Measurements from ENCODE around the gene COL26A1. TPM values are rescaled to one million over a fixed set of nuclear protein-coding genes. Genes with fewer than 3 reads are reported as not detected.
A peak's percentile ranks its signal among the peaks of the same experiment; 100 is the strongest.

Gene COL26A1
- under 1 TPM in 1 of 5 experiments, not detected in 4; 0.24 TPM for total RNA-seq
- polyA plus RNA-seq = not detected
- not detected for total RNA-seq

DNA sequence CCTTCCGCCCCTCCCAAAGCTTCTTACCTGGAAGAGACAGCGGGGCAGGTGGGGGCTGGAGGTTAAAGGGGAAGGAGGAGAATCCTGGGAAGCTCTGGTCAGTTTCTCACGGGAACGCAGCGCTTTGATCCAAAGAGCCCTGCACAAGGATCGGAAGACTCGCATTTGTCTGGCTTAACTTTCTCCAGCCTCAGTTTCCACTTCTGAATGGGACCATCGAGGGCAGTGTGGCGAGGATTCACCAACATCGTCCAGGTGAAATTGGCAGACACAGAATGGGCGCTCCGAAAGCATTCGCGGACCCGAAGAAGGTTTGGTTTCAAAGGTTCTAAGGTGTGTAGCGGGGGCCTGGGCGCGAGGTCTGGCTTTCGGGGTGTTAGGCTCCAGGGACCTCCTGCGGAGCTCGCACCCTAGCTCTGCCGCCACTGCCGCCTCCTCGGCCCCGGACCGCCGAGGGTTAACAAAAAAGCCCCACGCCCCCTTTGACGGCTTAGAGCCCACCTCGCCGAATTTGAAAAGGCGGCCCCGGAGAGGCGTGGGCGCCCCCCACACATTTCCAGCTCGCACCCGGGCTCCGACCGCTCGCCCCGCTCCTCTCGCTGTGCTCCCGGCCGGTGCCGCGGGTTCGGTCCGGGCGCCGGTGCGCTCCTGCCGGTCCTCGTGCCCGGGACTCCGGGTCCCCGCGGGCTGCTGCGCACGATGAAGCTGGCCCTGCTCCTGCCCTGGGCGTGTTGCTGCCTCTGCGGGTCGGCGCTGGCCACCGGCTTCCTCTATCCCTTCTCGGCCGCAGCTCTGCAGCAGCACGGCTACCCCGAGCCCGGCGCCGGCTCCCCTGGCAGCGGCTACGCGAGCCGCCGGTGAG is at the start of gene COL26A1:
Gene COL26A1 (plus strand): TSS at position 542 of the 862 bp plus-strand sequence. CDS start 158 bp downstream, at position 700.
- H3K4me1 Mint-ChIP-seq = peaks cover 0 to 6% (median 3%) of the 10 kb centered on the region in 7 donors
- DNase-seq = peak in 5 of 9 donors; percentile 2 to 28 (median 21)
- H3K9me3 Mint-ChIP-seq = peaks cover 0 to 2% (median 0%) of the 10 kb centered on the region in 11 donors
- H3K36me3 ChIP-seq (ENCODE audit: control insufficient read depth in 2 of 3, insufficient read depth in 3 of 3, low read length in 3 of 3) = no peaks in the 10 kb centered on the region
- H3K4me3 ChIP-seq (ENCODE audit: low read length) = peak within 1 kb of the TSS; percentile 63
- POLR2A ChIA-PET = interaction anchor here (0.6 kb wide), 1 partner anchor 16 kb away, joined by 4 read pairs; no protein-coding TSS in a partner anchor
- intact Hi-C loops (cut with micrococcal nuclease) = no loop called here
- CTCF ChIA-PET = interaction anchor here (0.5 to 3.9 kb wide), 3 partner anchors 49 to 574 kb away, joined by 3 to 36 read pairs (median 4); no protein-coding TSS in a partner anchor
- no peaks in the 10 kb centered on the region for H3K36me3 Mint-ChIP-seq
- H3K27me3 Mint-ChIP-seq = peaks cover 13 to 34% (median 21%) of the 10 kb centered on the region in 5 donors
- H3K4me3 Mint-ChIP-seq = peak within 1 kb of the TSS in 9 of 10 donors; percentile 18 to 80 (median 65)
- no peak for ATAC-seq
- no peaks in the 10 kb centered on the region for H3K9me3 ChIP-seq (ENCODE audit: control insufficient read depth in 2 of 3, low read length in 3 of 3)
- H3K27me3 ChIP-seq (ENCODE audit: control insufficient read depth in 2 of 2, insufficient read depth in 2 of 2, low read length in 2 of 2) = peaks cover 0 to 3% of the 10 kb centered on the region in 2 donors
- no peak within 1 kb of the TSS for H3K27ac ChIP-seq (ENCODE audit: low read depth, low read length)
- peaks cover 0 to 6% of the 10 kb centered on the region in 2 donors for H3K4me1 ChIP-seq (ENCODE audit: control insufficient read depth in 2 of 2, insufficient read depth in 2 of 2, low read length in 2 of 2)
- H3K27ac Mint-ChIP-seq = no peak within 1 kb of the TSS

DNA sequence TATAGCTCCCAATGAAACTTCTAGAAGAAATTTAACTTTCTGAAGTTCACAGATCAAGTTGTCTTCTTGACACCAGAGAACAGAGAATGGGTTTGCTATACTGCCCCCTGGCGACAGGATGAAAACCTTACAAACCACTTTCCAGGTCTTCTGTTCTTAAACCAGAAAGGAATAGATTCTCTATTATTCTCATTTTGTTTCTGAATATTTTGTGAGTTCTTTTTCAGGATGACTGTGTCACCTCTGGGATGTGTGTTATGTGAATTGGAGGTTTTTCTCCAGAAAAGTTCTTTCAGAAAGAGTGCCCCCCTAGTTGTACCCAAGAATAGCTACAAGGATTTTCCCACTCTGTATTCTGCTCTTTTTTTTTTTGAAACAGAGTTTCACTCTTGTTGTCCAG is 47.3 kb upstream of the COL26A1 start:
- DNase-seq = peak in 6 of 9 donors; percentile 20 to 54 (median 42)
- peak; percentile 47 for ATAC-seq
- ChIA-PET CTCF (interaction anchor here (0.6 to 1.0 kb wide), 2 partner anchors 11 to 24 kb away, joined by 4 read pairs; no protein-coding TSS in a partner anchor), POLR2A (no interaction called here)
- Histone ChIP-seq H3K9me3 (ENCODE audit: control insufficient read depth in 2 of 3, low read length in 3 of 3) (peaks cover 0 to 2% (median 0%) of the 10 kb centered on the region in 3 experiments), H3K4me3 (ENCODE audit: low read length) (no peak overlapping the region), H3K27me3 (ENCODE audit: control insufficient read depth in 2 of 2, insufficient read depth in 2 of 2, low read length in 2 of 2) (no peaks in the 10 kb centered on the region), H3K4me1 (ENCODE audit: control insufficient read depth in 2 of 2, insufficient read depth in 2 of 2, low read length in 2 of 2) (no peaks in the 10 kb centered on the region), H3K27ac (ENCODE audit: low read depth, low read length) (no peak overlapping the region), H3K36me3 (ENCODE audit: control insufficient read depth in 2 of 3, insufficient read depth in 3 of 3, low read length in 3 of 3) (no peaks in the 10 kb centered on the region)
- peaks cover 0 to 3% (median 2%) of the 10 kb centered on the region in 5 donors for H3K27me3 Mint-ChIP-seq
- no peak overlapping the region for H3K27ac Mint-ChIP-seq
- H3K4me3 Mint-ChIP-seq = no peak overlapping the region
- peaks cover 3 to 17% (median 15%) of the 10 kb centered on the region in 5 donors for H3K36me3 Mint-ChIP-seq
- peaks cover 0 to 18% (median 7%) of the 10 kb centered on the region in 11 donors for H3K9me3 Mint-ChIP-seq
- H3K4me1 Mint-ChIP-seq = peaks cover 0 to 3% (median 0%) of the 10 kb centered on the region in 7 donors
- intact Hi-C loops (cut with micrococcal nuclease) = no loop called here

DNA sequence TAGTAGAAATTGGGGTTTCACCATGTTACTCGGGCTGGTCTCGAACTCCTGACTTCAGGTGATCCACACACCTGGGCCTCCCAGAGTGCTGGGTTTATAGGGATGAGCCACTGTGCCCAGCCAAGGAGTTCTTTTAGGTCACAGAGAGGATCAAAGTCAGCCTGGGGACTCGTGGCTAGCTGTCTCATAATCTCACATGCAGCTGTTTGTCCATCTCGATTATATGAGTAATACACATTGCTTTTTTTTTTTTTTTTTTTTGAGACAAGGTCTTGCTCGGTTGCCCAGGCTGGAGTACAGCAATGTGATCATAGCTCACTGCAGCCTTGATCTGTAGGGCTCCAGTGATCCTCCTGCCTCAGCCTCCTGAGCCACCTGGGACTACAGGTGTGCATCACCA is 43.3 kb upstream of the COL26A1 start:
- Histone ChIP-seq H3K9me3 (ENCODE audit: control insufficient read depth in 2 of 3, low read length in 3 of 3) (no peaks in the 10 kb centered on the region), H3K4me3 (ENCODE audit: low read length) (no peak overlapping the region), H3K27me3 (ENCODE audit: control insufficient read depth in 2 of 2, insufficient read depth in 2 of 2, low read length in 2 of 2) (no peaks in the 10 kb centered on the region), H3K27ac (ENCODE audit: low read depth, low read length) (no peak overlapping the region), H3K4me1 (ENCODE audit: control insufficient read depth in 2 of 2, insufficient read depth in 2 of 2, low read length in 2 of 2) (peaks cover 7 to 12% of the 10 kb centered on the region in 2 donors), H3K36me3 (ENCODE audit: control insufficient read depth in 2 of 3, insufficient read depth in 3 of 3, low read length in 3 of 3) (no peaks in the 10 kb centered on the region)
- no peak overlapping the region for H3K27ac Mint-ChIP-seq
- H3K4me1 Mint-ChIP-seq = peaks cover 0 to 19% (median 9%) of the 10 kb centered on the region in 7 donors
- ChIA-PET CTCF (interaction anchor here (0.7 kb wide), 1 partner anchor 92 kb away, joined by 4 read pairs; no protein-coding TSS in a partner anchor), POLR2A (no interaction called here)
- H3K9me3 Mint-ChIP-seq = no peaks in the 10 kb centered on the region
- ATAC-seq = no peak
- peaks cover 0 to 5% (median 0%) of the 10 kb centered on the region in 5 donors for H3K27me3 Mint-ChIP-seq
- intact Hi-C loops (cut with micrococcal nuclease) = no loop called here
- DNase-seq = no peak
- H3K36me3 Mint-ChIP-seq = peaks cover 0 to 14% (median 4%) of the 10 kb centered on the region in 5 donors
- H3K4me3 Mint-ChIP-seq = peak overlapping the region in 1 of 10 donors; percentile 25

DNA sequence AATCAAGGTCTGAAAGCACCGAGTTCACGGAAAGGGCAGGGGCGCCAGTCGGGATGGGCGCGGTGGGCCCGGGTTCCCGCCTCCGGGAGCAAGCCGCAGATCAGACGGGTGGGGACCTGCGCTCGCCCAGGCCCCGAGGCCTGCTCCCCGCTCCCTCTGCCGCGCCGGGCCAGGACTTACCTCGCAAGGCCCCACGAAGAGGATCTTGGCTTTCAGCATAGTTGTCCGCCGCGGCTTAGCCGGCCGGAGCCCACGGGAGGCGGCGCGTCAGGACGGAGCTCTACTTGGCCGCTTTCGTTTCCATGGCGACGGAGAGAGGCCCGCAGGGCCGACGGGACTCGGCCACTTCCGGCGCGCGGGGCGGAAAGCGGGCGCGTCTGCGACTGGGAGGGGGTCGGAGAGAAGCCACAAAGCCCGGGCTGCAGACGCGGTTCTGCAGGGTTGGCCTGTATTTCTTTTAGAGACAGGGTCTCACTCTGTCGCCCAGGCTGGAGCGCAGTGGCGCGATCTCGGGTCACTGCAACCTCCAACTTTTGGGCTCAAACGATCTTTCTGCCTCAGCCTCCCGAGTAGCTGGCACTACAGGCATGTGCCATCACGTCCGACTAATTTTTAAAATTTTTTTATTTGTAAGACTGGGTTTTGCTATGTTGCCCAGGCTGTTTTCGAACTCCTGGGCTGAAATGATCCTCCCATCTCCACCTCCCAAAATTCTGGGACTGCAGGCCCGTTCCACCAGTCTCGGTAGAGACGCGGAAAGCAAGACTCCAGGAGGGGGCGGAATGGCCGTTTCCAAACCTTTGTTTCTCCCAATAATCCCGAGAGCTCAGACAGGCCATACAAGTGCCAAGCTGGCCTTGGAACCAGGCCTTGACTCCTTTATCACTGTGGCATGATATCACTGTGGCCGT is 40.9 kb upstream of the COL26A1 start, which contains the start of gene IFT22:
Gene IFT22 (minus strand): TSS at position 322 of the 911 bp plus-strand sequence. CDS start 103 bp downstream, at position 219.
- peaks cover 7 to 12% of the 10 kb centered on the region in 2 donors for H3K4me1 ChIP-seq (ENCODE audit: control insufficient read depth in 2 of 2, insufficient read depth in 2 of 2, low read length in 2 of 2)
- CTCF ChIA-PET = interaction anchor here (0.8 to 1.1 kb wide), 2 partner anchors 90 to 115 kb away, joined by 3 read pairs; no protein-coding TSS in a partner anchor
- peaks cover 0 to 19% (median 9%) of the 10 kb centered on the region in 7 donors for H3K4me1 Mint-ChIP-seq
- H3K27ac Mint-ChIP-seq = peak within 1 kb of the TSS; percentile 82 to 94 (median 90)
- peak within 1 kb of the TSS; percentile 70 for H3K27ac ChIP-seq (ENCODE audit: low read depth, low read length)
- ATAC-seq = peak; percentile 95
- no peaks in the 10 kb centered on the region for H3K9me3 ChIP-seq (ENCODE audit: control insufficient read depth in 2 of 3, low read length in 3 of 3)
- H3K9me3 Mint-ChIP-seq = no peaks in the 10 kb centered on the region
- peak within 1 kb of the TSS; percentile 74 for H3K4me3 ChIP-seq (ENCODE audit: low read length)
- POLR2A ChIA-PET = interaction anchor here (0.6 to 1.2 kb wide), 4 partner anchors 10 to 897 kb away, joined by 3 read pairs; partner anchors contain the start of gene ZNHIT1
- H3K27me3 Mint-ChIP-seq = peaks cover 0 to 7% (median 0%) of the 10 kb centered on the region in 5 donors
- peaks cover 0 to 3% (median 0%) of the 10 kb centered on the region in 5 donors for H3K36me3 Mint-ChIP-seq
- H3K27me3 ChIP-seq (ENCODE audit: control insufficient read depth in 2 of 2, insufficient read depth in 2 of 2, low read length in 2 of 2) = no peaks in the 10 kb centered on the region
- peak; percentile 68 to 87 (median 79) for DNase-seq
- peak within 1 kb of the TSS; percentile 86 to 94 (median 91) for H3K4me3 Mint-ChIP-seq
- intact Hi-C loops (cut with micrococcal nuclease) = loop anchor here (1.0 to 10.0 kb wide), 6 partner anchors 69 to 1041 kb away; partner anchors contain the start of genes PLOD3 (in 2 of the 2), ZNHIT1 (in 2 of the 2) and PPP1R35 (in 1 of the 2)
- H3K36me3 ChIP-seq (ENCODE audit: control insufficient read depth in 2 of 3, insufficient read depth in 3 of 3, low read length in 3 of 3) = no peaks in the 10 kb centered on the region

DNA sequence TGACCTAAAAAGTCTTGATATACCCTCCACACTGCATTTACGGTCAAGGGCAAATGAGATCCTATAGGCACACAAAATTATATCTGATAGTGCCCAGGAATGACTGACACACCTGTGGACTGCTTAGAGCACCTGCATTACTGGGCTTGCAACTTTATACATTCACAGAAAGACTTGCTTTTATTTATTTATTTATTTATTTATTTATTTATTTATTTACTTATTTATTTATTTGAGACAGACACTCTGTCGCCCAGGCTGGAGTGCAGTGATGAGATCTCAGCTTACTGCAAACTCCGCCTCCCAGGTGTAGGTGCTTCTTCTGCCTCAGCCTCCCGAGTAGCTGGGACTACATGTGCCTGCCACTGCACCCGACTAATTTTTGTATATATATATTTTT is 34.5 kb upstream of the COL26A1 start:
- DNase-seq = no peak
- Mint-ChIP-seq H3K4me3 (no peak overlapping the region), H3K27ac (no peak overlapping the region), H3K36me3 (no peaks in the 10 kb centered on the region), H3K9me3 (no peaks in the 10 kb centered on the region), H3K27me3 (peaks cover 0 to 7% (median 0%) of the 10 kb centered on the region in 5 donors), H3K4me1 (no peaks in the 10 kb centered on the region)
- no peak overlapping the region for H3K4me3 ChIP-seq (ENCODE audit: low read length)
- POLR2A ChIA-PET = no interaction called here
- intact Hi-C loops (cut with micrococcal nuclease) = loop anchor here in 1 of 2 donors (10.0 kb wide), 1 partner anchor 893 kb away; the partner anchor contains the start of gene PPP1R35
- no peaks in the 10 kb centered on the region for H3K36me3 ChIP-seq (ENCODE audit: control insufficient read depth in 2 of 3, insufficient read depth in 3 of 3, low read length in 3 of 3)
- no peaks in the 10 kb centered on the region for H3K9me3 ChIP-seq (ENCODE audit: control insufficient read depth in 2 of 3, low read length in 3 of 3)
- CTCF ChIA-PET = no interaction called here
- H3K4me1 ChIP-seq (ENCODE audit: control insufficient read depth in 2 of 2, insufficient read depth in 2 of 2, low read length in 2 of 2) = no peaks in the 10 kb centered on the region
- no peak for ATAC-seq
- no peak overlapping the region for H3K27ac ChIP-seq (ENCODE audit: low read depth, low read length)
- H3K27me3 ChIP-seq (ENCODE audit: control insufficient read depth in 2 of 2, insufficient read depth in 2 of 2, low read length in 2 of 2) = no peaks in the 10 kb centered on the region

Data from naive thymus-derived CD4-positive, alpha-beta T cell (primary cell).